Esophagus muscularis mucosa (tissue), 4 donors: ENCODE measurements around the gene C1GALT1C1L. TPM values are rescaled to one million over a fixed set of nuclear protein-coding genes. Genes with fewer than 3 reads are reported as not detected.
"Not testable (repeated sequence)": the region's sequence is repeated elsewhere in the genome, so short reads cannot be mapped to it uniquely, and the experiment has no call there.

Experiments used
- DNase-seq: peaks from one replicate; pipeline ENCODE4 v3.0.0-alpha.2; 2017; ENCODE audit errors: extremely low spot score
- H3K27ac ChIP-seq, 4 donors: fragments of 200-600 bp; sonication (generic); replicated peaks in 1 of 4; 1 replicate in 3 of 4; 2 replicates in 1 of 4; pipeline ENCODE4 v1.5.1; 2016 to 2019; ENCODE audit warnings: mild to moderate bottlenecking in 1 of 4
- H3K27me3 ChIP-seq, 4 donors: fragments of 200-600 bp; sonication (generic); one replicate each; pipeline versions ENCODE4 v1.5.1 to v1.6.0; 2016 to 2019
- H3K36me3 ChIP-seq, 4 donors: fragments of 200-600 bp; sonication (generic); one replicate each; pipeline ENCODE4 v1.5.1; 2016 to 2019
- H3K4me1 ChIP-seq, 4 donors: fragments of 200-600 bp; sonication (generic); one replicate each; pipeline ENCODE4 v1.5.1; 2016 to 2019
- H3K4me3 ChIP-seq, 4 donors: fragments of 200-600 bp; sonication (generic); 1 replicate in 2 of 4; 2 replicates in 2 of 4; pipeline ENCODE4 v1.5.1; 2016 to 2019; ENCODE audit warnings: mild to moderate bottlenecking in 4 of 4, moderate library complexity in 1 of 4
- H3K9me3 ChIP-seq, 4 donors: fragments of 200-600 bp; sonication (generic); 1 replicate in 3 of 4; 2 replicates in 1 of 4; pipeline ENCODE4 v1.5.1; 2016 to 2019
- CTCF ChIP-seq, 3 experiments: fragments of 200-600 bp in 2 of 3; fragments of 450-650 bp in 1 of 3; sonication (generic) in 2 of 3; IDR thresholded peaks; one replicate each; pipeline ENCODE4 v1.5.1; 2017 to 2019; ENCODE audit warnings: antibody characterized with exemption in 3 of 3, mild to moderate bottlenecking in 2 of 3, moderate library complexity in 1 of 3
- EP300 ChIP-seq: sonication (generic); formaldehyde crosslinking; IDR thresholded peaks from one replicate; pipeline ENCODE4 v1.6.1; 2017; ENCODE audit warnings: antibody characterized with exemption
- POLR2A ChIP-seq: fragments of 450-650 bp; IDR thresholded peaks from one replicate; pipeline ENCODE4 v1.6.1; 2017; ENCODE audit warnings: antibody characterized with exemption, moderate library complexity, mild to moderate bottlenecking, low read depth
- POLR2AphosphoS5 ChIP-seq, 2 donors: sonication (generic); formaldehyde crosslinking; IDR thresholded peaks; one replicate each; pipeline ENCODE4 v1.6.1; 2017; ENCODE audit warnings: antibody characterized with exemption in 2 of 2
- WGBS: methylation state at CpG from one replicate; pipeline ENCODE4 v1.1.5; 2018; 5-methylcytosine and 5-hydroxymethylcytosine counted together
- intact Hi-C: fragments of 100-400 bp; cut with DNase I; formaldehyde crosslinking; loops from one replicate; pipeline ENCODE4 v1.15.1; 2023
- total RNA-seq, 4 donors: library from RNA; depleted of rRNA; stranded (reverse); fragments of >200 nt; gene quantifications; one replicate each; pipeline versions ENCODE4 v1.1.0 to v1.2.1, GENCODE V29; 2016

C1GALT1C1L gene
- total RNA-seq, 4 donors from 2014 or later = 0.52 to 0.83 (median 0.73) TPM

GRCh38 chr2:43692428-43692994 is 16.3 kb upstream of the C1GALT1C1L start:
- peaks cover 0 to 13% (median 0%) of the 10 kb centered on the region in 4 donors for H3K36me3 ChIP-seq
- intact Hi-C loops = no loop called here

GRCh38 chr2:43689999-43690398 is 13.8 kb upstream of the C1GALT1C1L start:
- TF ChIP-seq EP300 (no peak), POLR2AphosphoS5 (IDR thresholded peaks at IDR 0.05) (no peak), CTCF (IDR thresholded peaks at IDR 0.05) (no peak), POLR2A (no peak)
- intact Hi-C loops = no loop called here
- H3K4me3 ChIP-seq = no peak overlapping the region
- H3K27ac ChIP-seq = no peak overlapping the region
- H3K36me3 ChIP-seq = peaks cover 0 to 5% (median 0%) of the 10 kb centered on the region in 4 donors
- H3K27me3 ChIP-seq = no peaks in the 10 kb centered on the region
- 81% methylated on average over 2 of the region's 2 CpGs for WGBS
- no peaks in the 10 kb centered on the region for H3K4me1 ChIP-seq
- H3K9me3 ChIP-seq = no peaks in the 10 kb centered on the region
- DNase-seq = no peak

More at GRCh38 chr2:43692428-43692994, 16.3 kb upstream of the C1GALT1C1L start:
- Histone ChIP-seq H3K27ac (no peak overlapping the region), H3K27me3 (no peaks in the 10 kb centered on the region), H3K4me1 (no peaks in the 10 kb centered on the region), H3K4me3 (no peak overlapping the region), H3K9me3 (no peaks in the 10 kb centered on the region)
- no peak for TF ChIP-seq POLR2A
- TF ChIP-seq POLR2AphosphoS5 (IDR thresholded peaks at IDR 0.05) = no peak
- TF ChIP-seq EP300 = no peak
- no peak for TF ChIP-seq CTCF (IDR thresholded peaks at IDR 0.05)
- 95% methylated on average over 5 of the region's 5 CpGs for WGBS
- no peak for DNase-seq

- Histone ChIP-seq H3K27me3 (no peaks in the 10 kb centered on the region), H3K27ac (no peak overlapping the region), H3K9me3 (no peaks in the 10 kb centered on the region), H3K4me3 (no peak overlapping the region), H3K4me1 (no peaks in the 10 kb centered on the region), H3K36me3 (no peaks in the 10 kb centered on the region)
- intact Hi-C loops = no loop called here
- TF ChIP-seq CTCF (IDR thresholded peaks at IDR 0.05) (no peak), EP300 (no peak), POLR2A (no peak), POLR2AphosphoS5 (IDR thresholded peaks at IDR 0.05) (no peak)
- 69% methylated on average over 5 of the region's 5 CpGs for WGBS
- no peak for DNase-seq
Measured at GRCh38 chr2:43685357-43685756, 9.1 kb upstream of the C1GALT1C1L start.

GRCh38 chr2:43677783-43678182 is 1.6 kb upstream of the C1GALT1C1L start:
- H3K36me3 ChIP-seq, H3K27me3 ChIP-seq, H3K9me3 ChIP-seq, H3K4me3 ChIP-seq, H3K27ac ChIP-seq, DNase-seq, H3K4me1 ChIP-seq: not testable (repeated sequence)
- WGBS = 92% methylated on average over 2 of the region's 32 CpGs
- intact Hi-C loops = loop anchor here (10.0 kb wide), 1 partner anchor 63 kb away; no protein-coding TSS in a partner anchor

GRCh38 chr2:43675646-43676321 is 445 bp downstream of the C1GALT1C1L start:
- peaks cover 0 to 6% (median 5%) of the 10 kb centered on the region in 4 donors for H3K4me1 ChIP-seq
- DNase-seq = no peak
- H3K9me3 ChIP-seq = no peaks in the 10 kb centered on the region
- TF ChIP-seq POLR2AphosphoS5 (IDR thresholded peaks at IDR 0.05) = no peak
- no peak for TF ChIP-seq EP300
- TF ChIP-seq CTCF (IDR thresholded peaks at IDR 0.05) = no peak
- no peak for TF ChIP-seq POLR2A
- H3K27me3 ChIP-seq = no peaks in the 10 kb centered on the region
- intact Hi-C loops = loop anchor here (10.0 kb wide), 1 partner anchor 61 kb away; no protein-coding TSS in a partner anchor
- WGBS = 53% methylated on average over 14 of the region's 14 CpGs
- peak overlapping the region; percentile 59 to 75 (median 60) for H3K4me3 ChIP-seq
- peak overlapping the region; percentile 28 to 70 (median 46) for H3K27ac ChIP-seq
- H3K36me3 ChIP-seq = no peaks in the 10 kb centered on the region
